ENCODE measurements around the gene MCM8. TPM values are rescaled to one million over a fixed set of nuclear protein-coding genes. Genes with fewer than 3 reads are reported as not detected.

The MCM8 gene
- total and polyA plus RNA-seq, 9 of the 15 experiments (the other 6 are each of a cell fraction or from before 2014, with no cell fraction given) = 4.5 to 43.8 (median 25.4) TPM

DNA sequence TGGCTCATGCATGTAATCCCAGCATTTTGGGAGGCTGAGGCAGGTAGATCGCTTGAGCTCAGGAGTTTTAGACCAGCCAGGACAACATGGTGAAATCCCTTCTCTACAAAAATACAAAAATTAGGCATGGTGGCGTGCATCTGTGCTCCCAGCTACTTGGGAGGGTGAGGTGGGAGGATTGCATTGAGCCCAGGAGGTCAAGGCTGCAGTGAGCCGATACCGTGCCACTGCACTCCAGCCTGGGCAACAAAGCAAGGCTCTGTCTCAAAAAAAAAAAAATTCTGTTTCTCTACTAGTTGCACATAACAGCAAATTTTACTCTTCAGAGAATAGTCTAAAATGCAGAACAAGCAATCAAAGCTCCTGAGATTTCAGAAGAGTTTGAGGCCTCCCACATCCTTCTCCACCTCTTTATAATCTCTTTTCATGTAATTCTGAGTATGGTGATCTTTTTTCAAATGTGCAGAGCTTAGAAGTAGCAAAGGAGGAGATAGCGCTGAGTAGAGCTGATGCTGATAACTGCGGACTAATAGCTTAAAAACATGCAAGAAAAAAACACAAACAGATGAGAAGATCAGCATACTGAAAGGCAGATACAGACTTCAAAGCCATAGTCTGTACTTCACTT, 80.1 kb downstream of the MCM8 start:
- H3K27me3 ChIP-seq (ENCODE audit: control insufficient read depth in 2 of 2, insufficient read depth in 2 of 2, low read length in 2 of 2) = no peaks in the 10 kb centered on the region
- H3K4me2 ChIP-seq (ENCODE audit: insufficient read depth, low read length) = no peak overlapping the region
- no peaks in the 10 kb centered on the region for H3K9me1 ChIP-seq (ENCODE audit: control insufficient read depth, insufficient read depth, low read length)
- no peak overlapping the region for H3K4me3 ChIP-seq
- no peak for FAIRE-seq
- BruUV-seq (replicated peaks) = no TSS peak
- no peak for DNase-seq (ENCODE audit: extremely low read depth in 1 of 4, low spot score in 3 of 4)
- in situ Hi-C loops (cut with MboI) = no loop called here
- H3K4me1 ChIP-seq (replicated peaks in 1 of 2; ENCODE audit: control insufficient read depth in 2 of 2, insufficient read depth in 2 of 2, low read length in 2 of 2) = peaks cover 3 to 21% of the 10 kb centered on the region in 2 experiments; a peak in 4 of 5 replicates
- CTCF ChIA-PET (ENCODE audit: low intra/inter-chr PET ratio) = no interaction called here
- POLR2A ChIA-PET = interaction anchor here (0.7 to 1.2 kb wide), 4 partner anchors 9 to 41 kb away, joined by 3 read pairs; no protein-coding TSS in a partner anchor
- no peaks in the 10 kb centered on the region for H3K9me3 ChIP-seq (replicated peaks; ENCODE audit: control insufficient read depth, insufficient read depth, low read depth, low read length)
- H2AFZ ChIP-seq (ENCODE audit: low read depth, low read length) = no peak overlapping the region
- H3K79me2 ChIP-seq (ENCODE audit: control insufficient read depth, insufficient read depth, low read length) = peaks cover 26% of the 10 kb centered on the region
- H4K20me1 ChIP-seq (replicated peaks; ENCODE audit: control insufficient read depth, insufficient read depth, low read length) = no peaks in the 10 kb centered on the region
- H3K36me3 ChIP-seq (ENCODE audit: control insufficient read depth, insufficient read depth, low read length) = peaks cover 53% of the 10 kb centered on the region
- 71% methylated on average over 6 of the region's 6 CpGs for WGBS (ENCODE audit: insufficient coverage, low coverage, missing lambda C conversion rate)
- H3K27ac ChIP-seq (ENCODE audit: extremely low read depth, low read depth, low read length) = no peak overlapping the region
- H3K9ac ChIP-seq (ENCODE audit: insufficient read depth in 1 of 2, low read depth in 2 of 2, low read length in 2 of 2) = no peak overlapping the region
- no peak for ATAC-seq
- intact Hi-C loops (cut with micrococcal nuclease) = no loop called here
- TF ChIP-seq ZNF518B (CRISPR knock-in tag; IDR thresholded peaks at IDR 0.05) (no peak), ERF (CRISPR knock-in tag; IDR thresholded peaks at IDR 0.05) (no peak), ELF4 (CRISPR knock-in tag; IDR thresholded peaks at IDR 0.05) (no peak), NFE2 (IDR thresholded peaks at IDR 0.05; ENCODE audit: low read depth) (no peak), SIN3B (IDR thresholded peaks at IDR 0.05; ENCODE audit: low read depth) (no peak), IRF1 (CRISPR knock-in tag; IDR thresholded peaks at IDR 0.05; ENCODE audit: borderline replicate concordance) (no peak)
- TF ChIP-seq, protein P1, sequence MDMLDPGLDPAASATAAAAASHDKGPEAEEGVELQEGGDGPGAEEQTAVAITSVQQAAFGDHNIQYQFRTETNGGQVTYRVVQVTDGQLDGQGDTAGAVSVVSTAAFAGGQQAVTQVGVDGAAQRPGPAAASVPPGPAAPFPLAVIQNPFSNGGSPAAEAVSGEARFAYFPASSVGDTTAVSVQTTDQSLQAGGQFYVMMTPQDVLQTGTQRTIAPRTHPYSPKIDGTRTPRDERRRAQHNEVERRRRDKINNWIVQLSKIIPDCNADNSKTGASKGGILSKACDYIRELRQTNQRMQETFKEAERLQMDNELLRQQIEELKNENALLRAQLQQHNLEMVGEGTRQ (CRISPR knock-in tag; IDR thresholded peaks at IDR 0.05) = no peak
- TF ChIP-seq, protein P2, sequence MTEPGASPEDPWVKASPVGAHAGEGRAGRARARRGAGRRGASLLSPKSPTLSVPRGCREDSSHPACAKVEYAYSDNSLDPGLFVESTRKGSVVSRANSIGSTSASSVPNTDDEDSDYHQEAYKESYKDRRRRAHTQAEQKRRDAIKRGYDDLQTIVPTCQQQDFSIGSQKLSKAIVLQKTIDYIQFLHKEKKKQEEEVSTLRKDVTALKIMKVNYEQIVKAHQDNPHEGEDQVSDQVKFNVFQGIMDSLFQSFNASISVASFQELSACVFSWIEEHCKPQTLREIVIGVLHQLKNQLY (CRISPR knock-in tag; conservative IDR thresholded peaks at IDR 0.05) = no peak
- TF ChIP-seq, protein P3, sequence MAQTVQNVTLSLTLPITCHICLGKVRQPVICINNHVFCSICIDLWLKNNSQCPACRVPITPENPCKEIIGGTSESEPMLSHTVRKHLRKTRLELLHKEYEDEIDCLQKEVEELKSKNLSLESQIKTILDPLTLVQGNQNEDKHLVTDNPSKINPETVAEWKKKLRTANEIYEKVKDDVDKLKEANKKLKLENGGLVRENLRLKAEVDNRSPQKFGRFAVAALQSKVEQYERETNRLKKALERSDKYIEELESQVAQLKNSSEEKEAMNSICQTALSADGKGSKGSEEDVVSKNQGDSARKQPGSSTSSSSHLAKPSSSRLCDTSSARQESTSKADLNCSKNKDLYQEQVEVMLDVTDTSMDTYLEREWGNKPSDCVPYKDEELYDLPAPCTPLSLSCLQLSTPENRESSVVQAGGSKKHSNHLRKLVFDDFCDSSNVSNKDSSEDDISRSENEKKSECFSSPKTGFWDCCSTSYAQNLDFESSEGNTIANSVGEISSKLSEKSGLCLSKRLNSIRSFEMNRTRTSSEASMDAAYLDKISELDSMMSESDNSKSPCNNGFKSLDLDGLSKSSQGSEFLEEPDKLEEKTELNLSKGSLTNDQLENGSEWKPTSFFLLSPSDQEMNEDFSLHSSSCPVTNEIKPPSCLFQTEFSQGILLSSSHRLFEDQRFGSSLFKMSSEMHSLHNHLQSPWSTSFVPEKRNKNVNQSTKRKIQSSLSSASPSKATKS (CRISPR knock-in tag; IDR thresholded peaks at IDR 0.05) = no peak
